ENCODE data around the gene FLT3.

FLT3 gene

GRCh38 chr13:27961227-27962085 lies 138.9 kb downstream of the FLT3 start:
- no peak for DNase-seq (ENCODE audit: low read depth in 2 of 2)

GRCh38 chr13:27960362-27961226 lies 139.8 kb downstream of the FLT3 start:
- no peak for DNase-seq (ENCODE audit: low read depth in 2 of 2)

DNA sequence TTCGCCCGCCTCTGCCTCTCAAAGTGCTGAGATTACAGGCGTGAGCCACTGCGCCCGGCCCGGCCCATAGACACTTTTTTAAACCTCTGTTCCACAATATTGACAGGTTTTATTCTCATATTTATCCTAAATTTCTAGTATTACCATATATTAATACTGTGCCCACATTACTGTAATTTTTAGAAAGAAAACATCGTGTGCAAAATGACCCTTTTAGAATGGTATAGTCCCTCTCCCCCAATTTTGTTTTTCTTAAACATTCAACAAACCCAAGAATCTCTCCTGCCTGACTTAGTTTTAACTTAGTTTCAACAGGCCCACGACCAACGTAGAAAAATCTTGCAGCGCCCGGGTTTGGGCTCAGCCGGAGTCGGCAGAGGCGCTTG lies 140.4 kb downstream of the FLT3 start:
- DNase-seq (ENCODE audit: low read depth in 2 of 2) = no peak

DNA sequence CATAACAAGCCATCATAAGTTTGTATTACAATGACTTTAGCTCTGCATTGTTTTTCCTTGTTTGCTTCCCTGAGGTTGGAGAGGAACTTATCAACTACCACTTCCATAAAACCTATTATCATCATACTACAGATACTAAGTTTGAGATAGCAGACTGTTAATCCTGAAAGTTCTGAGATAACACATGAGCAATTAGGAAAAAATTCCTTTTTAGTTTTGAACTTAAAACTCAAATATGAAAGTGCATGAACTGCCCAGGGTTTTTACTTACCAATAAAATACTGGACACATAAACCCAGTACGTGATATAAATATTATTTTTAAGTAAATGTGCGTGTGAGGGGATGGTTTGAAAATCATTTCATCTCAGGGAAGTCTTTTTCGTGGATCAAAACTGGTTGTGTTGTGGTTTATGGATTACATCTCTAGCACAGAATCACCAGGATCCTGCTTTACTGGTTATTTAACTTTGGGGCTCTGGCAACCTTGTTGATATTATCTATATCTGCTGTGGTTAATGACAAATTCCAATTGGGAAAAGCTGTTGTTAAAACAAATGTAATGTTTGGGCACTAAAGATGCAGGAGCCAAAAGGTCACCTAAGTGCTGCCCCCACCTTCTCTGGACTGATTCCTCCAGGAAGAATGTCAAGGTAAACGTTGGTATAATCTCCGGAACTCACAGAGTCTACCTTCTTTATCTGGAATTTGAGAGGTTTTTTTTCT lies 143.6 kb downstream of the FLT3 start:
- no peak for DNase-seq (ENCODE audit: low read depth in 2 of 2)

DNA sequence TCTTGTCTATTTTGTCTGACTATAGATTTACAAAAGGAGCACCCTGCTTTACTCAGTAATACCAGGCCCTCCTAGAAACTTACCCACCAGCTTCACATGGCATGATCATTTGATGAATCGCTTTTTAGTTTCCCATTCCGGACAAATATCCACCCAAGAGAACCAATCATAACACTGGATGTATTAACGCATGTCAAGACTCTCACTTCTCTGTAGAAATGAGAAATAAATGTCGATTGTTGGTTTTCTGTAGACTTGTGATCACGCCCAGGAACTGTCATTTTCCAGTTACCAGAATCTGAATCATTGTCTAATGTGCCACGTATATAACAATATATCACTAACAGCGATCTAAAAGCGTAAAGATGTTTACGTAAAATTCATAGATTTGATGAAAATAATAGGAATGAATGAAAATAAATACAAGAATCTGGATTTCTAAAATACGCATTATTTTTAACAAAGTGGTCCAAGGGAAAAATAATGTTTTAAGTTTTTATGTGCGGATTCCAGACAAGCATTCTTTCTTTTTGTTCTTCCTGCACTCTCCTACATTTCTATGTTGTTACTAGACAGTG lies 145.3 kb downstream of the FLT3 start:
- DNase-seq (ENCODE audit: low read depth in 2 of 2) = no peak

GRCh38 chr13:27954406-27954851 lies 145.9 kb downstream of the FLT3 start:
- no peak for DNase-seq (ENCODE audit: low read depth in 2 of 2)

GRCh38 chr13:27953676-27954405 lies 146.5 kb downstream of the FLT3 start:
- DNase-seq (ENCODE audit: low read depth in 2 of 2) = peak in 1 of 2 donors; percentile 30
